ENCODE measurements around the gene EMILIN2.
"Not testable (repeated sequence)": the region's sequence is repeated elsewhere in the genome, so short reads cannot be mapped to it uniquely, and the experiment has no call there.

The EMILIN2 gene

GRCh38 chr18:2914881-2915240 lies 68.1 kb downstream of the EMILIN2 start:
- DNase-seq (ENCODE audit: extremely low read depth, low read depth): no peak
- TF ChIP-seq CTCF (IDR thresholded peaks at IDR 0.05; ENCODE audit: low read depth, low read length): no peak

GRCh38 chr18:2915486-2915885 lies 68.7 kb downstream of the EMILIN2 start:
- DNase-seq (ENCODE audit: extremely low read depth, low read depth): not testable (repeated sequence)

GRCh38 chr18:2916184-2916583 lies 69.4 kb downstream of the EMILIN2 start:
- no peak for TF ChIP-seq CTCF (IDR thresholded peaks at IDR 0.05; ENCODE audit: low read depth, low read length)
- no peak for DNase-seq (ENCODE audit: extremely low read depth, low read depth)

- no peak for DNase-seq (ENCODE audit: extremely low read depth, low read depth)
- TF ChIP-seq CTCF (IDR thresholded peaks at IDR 0.05; ENCODE audit: low read depth, low read length): no peak
Observed at GRCh38 chr18:2917259-2918047, 70.6 kb downstream of the EMILIN2 start.

- no peak for DNase-seq (ENCODE audit: extremely low read depth, low read depth)
- no peak for TF ChIP-seq CTCF (IDR thresholded peaks at IDR 0.05; ENCODE audit: low read depth, low read length)
Observed at GRCh38 chr18:2918761-2919550, 72.2 kb downstream of the EMILIN2 start.

GRCh38 chr18:2919600-2919999 lies 72.8 kb downstream of the EMILIN2 start:
- TF ChIP-seq CTCF (IDR thresholded peaks at IDR 0.05; ENCODE audit: low read depth, low read length): no peak

GRCh38 chr18:2920027-2920426 lies 73.2 kb downstream of the EMILIN2 start:
- no peak for DNase-seq (ENCODE audit: extremely low read depth, low read depth)
- TF ChIP-seq CTCF (IDR thresholded peaks at IDR 0.05; ENCODE audit: low read depth, low read length): no peak

More at GRCh38 chr18:2919600-2919999, 72.8 kb downstream of the EMILIN2 start:
- DNase-seq (ENCODE audit: extremely low read depth, low read depth): no peak

Data from AG09319 (cell line).